Measurements from ENCODE around the gene DTX3L. TPM values are rescaled to one million over a fixed set of nuclear protein-coding genes. Genes with fewer than 3 reads are reported as not detected.

The DTX3L gene
- 17.9 TPM for polyA plus RNA-seq (2013, experiment 1 of 2)
- polyA plus RNA-seq (2013, experiment 2 of 2) = 17.5 TPM

GRCh38 chr3:122564155-122564912 is at the start of gene DTX3L, which contains the start of gene PARP9:
TSS of gene DTX3L (plus strand) at chr3:122564338. CDS start at chr3:122564427, 89 bp downstream.
TSS of gene PARP9 (minus strand) at chr3:122564300. CDS start at chr3:122559620, 4,680 bp downstream.
- Histone ChIP-seq H3K36me3 (ENCODE audit: control insufficient read depth in 1 of 2, insufficient read depth in 2 of 2, low read depth in 1 of 2, low read length in 2 of 2) (peaks cover 7 to 43% of the 10 kb centered on the region in 2 experiments), H3K4me1 (ENCODE audit: control insufficient read depth, insufficient read depth, low read depth, low read length) (peaks cover 6% of the 10 kb centered on the region), H3K9ac (ENCODE audit: low read length) (peak within 1 kb of the TSS; percentile 96), H4K91ac (ENCODE audit: low read length) (peak within 1 kb of the TSS; percentile 65), H3K4ac (ENCODE audit: low read depth in 1 of 2, low read length in 2 of 2) (peak within 1 kb of the TSS; percentile 86 to 91), H3K14ac (ENCODE audit: low read length in 2 of 2) (no peak within 1 kb of the TSS), H3K79me1 (replicated peaks; ENCODE audit: low read length, poor library complexity, severe bottlenecking) (peaks cover 17% of the 10 kb centered on the region), H3K18ac (ENCODE audit: low read depth in 1 of 2, low read length in 2 of 2) (peak within 1 kb of the TSS; percentile 92 to 97), H2BK5ac (ENCODE audit: low read depth, low read length, poor library complexity, severe bottlenecking) (peak within 1 kb of the TSS; percentile 36), H4K8ac (ENCODE audit: low read length) (peak within 1 kb of the TSS; percentile 89), H3K4me2 (ENCODE audit: low read length, poor library complexity, severe bottlenecking) (peak within 1 kb of the TSS; percentile 78), H3K9me3 (ENCODE audit: control insufficient read depth, low read length) (no peaks in the 10 kb centered on the region), H3K4me3 (ENCODE audit: insufficient read depth in 1 of 2, low read depth in 1 of 2, low read length in 2 of 2) (peak within 1 kb of the TSS; percentile 73 to 97), H2AFZ (ENCODE audit: low read depth, low read length) (peak within 1 kb of the TSS; percentile 79), H2AK5ac (ENCODE audit: low read length, severe bottlenecking) (no peak within 1 kb of the TSS), H3K27ac (ENCODE audit: low read length, poor library complexity, severe bottlenecking) (peak within 1 kb of the TSS; percentile 39), H3K23ac (ENCODE audit: low read length in 2 of 2) (peak within 1 kb of the TSS in 1 of 2 experiments; percentile 23), H3K27me3 (ENCODE audit: control insufficient read depth in 1 of 2, insufficient read depth in 1 of 2, low read length in 2 of 2) (no peaks in the 10 kb centered on the region), H2BK120ac (ENCODE audit: low read depth, low read length) (peak within 1 kb of the TSS; percentile 88), H2BK12ac (ENCODE audit: low read length in 2 of 2) (peak within 1 kb of the TSS in 1 of 2 experiments; percentile 51), H2BK15ac (ENCODE audit: low read depth, poor library complexity, severe bottlenecking) (peak within 1 kb of the TSS; percentile 96)
- peak; percentile 88 for DNase-seq
- WGBS = under 1% methylated on average over 51 of the region's 56 CpGs

DNA sequence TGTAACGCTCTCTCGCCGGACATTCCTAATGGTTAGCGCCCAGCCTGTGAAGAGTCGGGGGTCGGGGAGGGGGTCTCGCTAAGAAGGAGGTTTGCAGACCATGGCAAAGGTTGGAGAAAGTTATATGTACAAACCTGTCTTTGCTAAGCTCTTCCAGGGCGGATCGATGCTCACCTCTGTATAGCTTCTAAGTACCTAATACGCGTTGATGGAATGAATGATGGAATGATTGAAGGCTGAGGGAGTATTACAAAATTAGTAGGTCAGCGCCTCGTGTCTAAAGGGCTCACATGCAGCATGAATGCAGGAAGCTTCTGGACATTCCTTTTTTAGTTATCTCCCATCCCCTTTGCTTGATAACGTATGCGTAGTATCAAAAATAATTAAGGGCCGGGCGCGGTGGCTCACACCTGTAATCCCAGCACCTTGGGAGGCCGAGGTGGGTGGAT is 49.1 kb upstream of the DTX3L start:
- Histone ChIP-seq H3K9me3 (ENCODE audit: control insufficient read depth, low read length) (no peaks in the 10 kb centered on the region), H3K79me1 (replicated peaks; ENCODE audit: low read length, poor library complexity, severe bottlenecking) (no peaks in the 10 kb centered on the region), H3K9ac (ENCODE audit: low read length) (peak overlapping the region; percentile 95), H2BK15ac (ENCODE audit: low read depth, poor library complexity, severe bottlenecking) (peak overlapping the region; percentile 40), H3K4me2 (ENCODE audit: low read length, poor library complexity, severe bottlenecking) (peak overlapping the region; percentile 79), H2AK5ac (ENCODE audit: low read length, severe bottlenecking) (no peak overlapping the region), H3K36me3 (ENCODE audit: control insufficient read depth in 1 of 2, insufficient read depth in 2 of 2, low read depth in 1 of 2, low read length in 2 of 2) (no peaks in the 10 kb centered on the region), H4K91ac (ENCODE audit: low read length) (no peak overlapping the region), H2BK120ac (ENCODE audit: low read depth, low read length) (no peak overlapping the region), H3K18ac (ENCODE audit: low read depth in 1 of 2, low read length in 2 of 2) (no peak overlapping the region), H3K27me3 (ENCODE audit: control insufficient read depth in 1 of 2, insufficient read depth in 1 of 2, low read length in 2 of 2) (no peaks in the 10 kb centered on the region), H2AFZ (ENCODE audit: low read depth, low read length) (peak overlapping the region; percentile 19), H3K27ac (ENCODE audit: low read length, poor library complexity, severe bottlenecking) (no peak overlapping the region), H3K14ac (ENCODE audit: low read length in 2 of 2) (no peak overlapping the region), H3K4me3 (ENCODE audit: insufficient read depth in 1 of 2, low read depth in 1 of 2, low read length in 2 of 2) (peak overlapping the region; percentile 91 to 95), H2BK12ac (ENCODE audit: low read length in 2 of 2) (no peak overlapping the region), H3K23ac (ENCODE audit: low read length in 2 of 2) (no peak overlapping the region), H4K8ac (ENCODE audit: low read length) (peak overlapping the region; percentile 76), H3K4ac (ENCODE audit: low read depth in 1 of 2, low read length in 2 of 2) (no peak overlapping the region), H3K4me1 (ENCODE audit: control insufficient read depth, insufficient read depth, low read depth, low read length) (peaks cover 3% of the 10 kb centered on the region), H2BK5ac (ENCODE audit: low read depth, low read length, poor library complexity, severe bottlenecking) (no peak overlapping the region)
- 44% methylated on average over 19 of the region's 19 CpGs for WGBS
- DNase-seq = no peak

- no peaks in the 10 kb centered on the region for H3K27me3 ChIP-seq (ENCODE audit: control insufficient read depth in 1 of 2, insufficient read depth in 1 of 2, low read length in 2 of 2)
Measured at GRCh38 chr3:122515870-122516269, 48.3 kb upstream of the DTX3L start.

GRCh38 chr3:122516846-122517360 is 47.2 kb upstream of the DTX3L start:
- H2BK12ac ChIP-seq (ENCODE audit: low read length in 2 of 2) = no peak overlapping the region
- no peak overlapping the region for H4K91ac ChIP-seq (ENCODE audit: low read length)
- H3K36me3 ChIP-seq (ENCODE audit: control insufficient read depth in 1 of 2, insufficient read depth in 2 of 2, low read depth in 1 of 2, low read length in 2 of 2) = no peaks in the 10 kb centered on the region
- no peak overlapping the region for H3K4me2 ChIP-seq (ENCODE audit: low read length, poor library complexity, severe bottlenecking)
- H2AFZ ChIP-seq (ENCODE audit: low read depth, low read length) = no peak overlapping the region
- no peak overlapping the region for H3K9ac ChIP-seq (ENCODE audit: low read length)
- no peak overlapping the region for H2BK120ac ChIP-seq (ENCODE audit: low read depth, low read length)
- H3K9me3 ChIP-seq (ENCODE audit: control insufficient read depth, low read length) = no peaks in the 10 kb centered on the region
- no peak overlapping the region for H2BK15ac ChIP-seq (ENCODE audit: low read depth, poor library complexity, severe bottlenecking)
- H3K4me3 ChIP-seq (ENCODE audit: insufficient read depth in 1 of 2, low read depth in 1 of 2, low read length in 2 of 2) = no peak overlapping the region
- 90% methylated on average over 6 of the region's 6 CpGs for WGBS
- H4K8ac ChIP-seq (ENCODE audit: low read length) = no peak overlapping the region
- no peak overlapping the region for H2AK5ac ChIP-seq (ENCODE audit: low read length, severe bottlenecking)
- H2BK5ac ChIP-seq (ENCODE audit: low read depth, low read length, poor library complexity, severe bottlenecking) = no peak overlapping the region
- no peak overlapping the region for H3K27ac ChIP-seq (ENCODE audit: low read length, poor library complexity, severe bottlenecking)
- no peak overlapping the region for H3K23ac ChIP-seq (ENCODE audit: low read length in 2 of 2)
- H3K27me3 ChIP-seq (ENCODE audit: control insufficient read depth in 1 of 2, insufficient read depth in 1 of 2, low read length in 2 of 2) = no peaks in the 10 kb centered on the region
- no peaks in the 10 kb centered on the region for H3K79me1 ChIP-seq (replicated peaks; ENCODE audit: low read length, poor library complexity, severe bottlenecking)
- no peak overlapping the region for H3K18ac ChIP-seq (ENCODE audit: low read depth in 1 of 2, low read length in 2 of 2)
- H3K14ac ChIP-seq (ENCODE audit: low read length in 2 of 2) = no peak overlapping the region
- peaks cover 3% of the 10 kb centered on the region for H3K4me1 ChIP-seq (ENCODE audit: control insufficient read depth, insufficient read depth, low read depth, low read length)
- DNase-seq = no peak
- H3K4ac ChIP-seq (ENCODE audit: low read depth in 1 of 2, low read length in 2 of 2) = no peak overlapping the region

More at GRCh38 chr3:122515870-122516269, 48.3 kb upstream of the DTX3L start:
- no peak overlapping the region for H3K18ac ChIP-seq (ENCODE audit: low read depth in 1 of 2, low read length in 2 of 2)
- H3K9me3 ChIP-seq (ENCODE audit: control insufficient read depth, low read length) = no peaks in the 10 kb centered on the region
- no peak overlapping the region for H2BK15ac ChIP-seq (ENCODE audit: low read depth, poor library complexity, severe bottlenecking)
- H3K14ac ChIP-seq (ENCODE audit: low read length in 2 of 2) = no peak overlapping the region
- H3K36me3 ChIP-seq (ENCODE audit: control insufficient read depth in 1 of 2, insufficient read depth in 2 of 2, low read depth in 1 of 2, low read length in 2 of 2) = no peaks in the 10 kb centered on the region
- no peak overlapping the region for H4K8ac ChIP-seq (ENCODE audit: low read length)
- H4K91ac ChIP-seq (ENCODE audit: low read length) = no peak overlapping the region
- H3K4ac ChIP-seq (ENCODE audit: low read depth in 1 of 2, low read length in 2 of 2) = no peak overlapping the region
- 95% methylated on average over 3 of the region's 3 CpGs for WGBS
- H3K27ac ChIP-seq (ENCODE audit: low read length, poor library complexity, severe bottlenecking) = no peak overlapping the region
- no peak overlapping the region for H2AFZ ChIP-seq (ENCODE audit: low read depth, low read length)
- no peak overlapping the region for H3K4me2 ChIP-seq (ENCODE audit: low read length, poor library complexity, severe bottlenecking)
- no peak overlapping the region for H3K23ac ChIP-seq (ENCODE audit: low read length in 2 of 2)
- no peak overlapping the region for H2BK5ac ChIP-seq (ENCODE audit: low read depth, low read length, poor library complexity, severe bottlenecking)
- peaks cover 3% of the 10 kb centered on the region for H3K4me1 ChIP-seq (ENCODE audit: control insufficient read depth, insufficient read depth, low read depth, low read length)
- no peak overlapping the region for H3K9ac ChIP-seq (ENCODE audit: low read length)
- H2BK120ac ChIP-seq (ENCODE audit: low read depth, low read length) = no peak overlapping the region
- no peak overlapping the region for H3K4me3 ChIP-seq (ENCODE audit: insufficient read depth in 1 of 2, low read depth in 1 of 2, low read length in 2 of 2)
- H2BK12ac ChIP-seq (ENCODE audit: low read length in 2 of 2) = no peak overlapping the region
- DNase-seq = no peak
- no peak overlapping the region for H2AK5ac ChIP-seq (ENCODE audit: low read length, severe bottlenecking)
- H3K79me1 ChIP-seq (replicated peaks; ENCODE audit: low read length, poor library complexity, severe bottlenecking) = no peaks in the 10 kb centered on the region
